WTC11 (cell line): ENCODE measurements around the gene EXOC6.

ENCODE experiments used
- ATF6 ChIP-seq: sonication (generic); formaldehyde crosslinking; IDR thresholded peaks from 2 replicates; pipeline ENCODE4 v1.8.1; 2023; ENCODE audit warnings: mild to moderate bottlenecking, missing genetic modification reagents
- CBFB ChIP-seq: sonication (generic); formaldehyde crosslinking; IDR thresholded peaks from 2 replicates; pipeline ENCODE4 v1.8.1; 2022; ENCODE audit warnings: mild to moderate bottlenecking, low read depth, missing genetic modification reagents
- CTCF ChIP-seq: fragments of 200-600 bp; IDR thresholded peaks from 2 replicates; pipeline ENCODE4 v1.8.0; 2022; ENCODE audit warnings: antibody characterized with exemption
- ELF4 ChIP-seq: sonication (generic); formaldehyde crosslinking; IDR thresholded peaks from 2 replicates; pipeline ENCODE4 v1.8.1; 2022; ENCODE audit warnings: low read depth, mild to moderate bottlenecking, moderate library complexity, missing genetic modification reagents
- HMGXB4 ChIP-seq: sonication (generic); formaldehyde crosslinking; IDR thresholded peaks from 2 replicates; pipeline ENCODE4 v1.8.1; 2023; ENCODE audit warnings: mild to moderate bottlenecking, moderate library complexity, missing genetic modification reagents

GRCh38 chr10:92991513-92991912 lies 143.2 kb downstream of the EXOC6 start:
- TF ChIP-seq HMGXB4 (CRISPR knock-in tag) (no peak), CTCF (no peak), CBFB (CRISPR knock-in tag) (no peak), ELF4 (no peak), ATF6 (CRISPR knock-in tag) (no peak)
